Keratinocyte (primary cell): ENCODE measurements around the gene INS.

ENCODE experiments used
- EZH2 ChIP-seq: IDR thresholded peaks from one replicate; pipeline ENCODE4 v1.6.1; 2012; ENCODE audit warnings: inconsistent platforms, mild to moderate bottlenecking, low read length, moderate library complexity
- TF ChIP-seq, protein P1 (sequence below), 3 experiments: IDR thresholded peaks in 1 of 3; conservative IDR thresholded peaks in 1 of 3; optimal IDR thresholded peaks in 1 of 3; 2 replicates in 2 of 3; 3 replicates in 1 of 3; pipeline versions ENCODE3 to v1.5.1; 2011; ENCODE audit warnings: low read length in 3 of 3, mild to moderate bottlenecking in 3 of 3, moderate library complexity in 2 of 3, control low read depth in 1 of 3, inconsistent platforms in 1 of 3; ENCODE audit not compliant: insufficient read depth in 2 of 3; ENCODE audit errors: extremely low read depth in 1 of 3

DNA sequence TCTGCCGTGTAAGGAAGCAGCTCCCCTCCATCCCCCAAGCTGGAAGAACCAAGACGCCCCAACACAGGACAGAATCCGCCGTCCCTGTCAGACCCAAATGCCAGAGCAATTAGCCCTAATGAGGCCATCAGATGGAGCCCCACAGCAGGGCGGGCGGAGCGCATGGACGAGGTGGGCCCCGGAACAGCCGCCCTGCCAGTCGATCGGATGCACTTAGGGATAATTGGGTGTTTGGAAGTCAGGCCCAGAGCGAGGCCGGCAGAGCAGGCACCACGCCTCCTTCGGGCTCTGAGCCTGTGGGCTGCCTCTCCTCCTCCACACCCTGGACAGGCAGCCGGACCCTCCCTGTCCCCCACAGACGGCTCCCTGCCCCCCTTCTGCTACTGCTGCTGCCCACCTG is 16.1 kb upstream of the INS start:
- TF ChIP-seq, protein P1, sequence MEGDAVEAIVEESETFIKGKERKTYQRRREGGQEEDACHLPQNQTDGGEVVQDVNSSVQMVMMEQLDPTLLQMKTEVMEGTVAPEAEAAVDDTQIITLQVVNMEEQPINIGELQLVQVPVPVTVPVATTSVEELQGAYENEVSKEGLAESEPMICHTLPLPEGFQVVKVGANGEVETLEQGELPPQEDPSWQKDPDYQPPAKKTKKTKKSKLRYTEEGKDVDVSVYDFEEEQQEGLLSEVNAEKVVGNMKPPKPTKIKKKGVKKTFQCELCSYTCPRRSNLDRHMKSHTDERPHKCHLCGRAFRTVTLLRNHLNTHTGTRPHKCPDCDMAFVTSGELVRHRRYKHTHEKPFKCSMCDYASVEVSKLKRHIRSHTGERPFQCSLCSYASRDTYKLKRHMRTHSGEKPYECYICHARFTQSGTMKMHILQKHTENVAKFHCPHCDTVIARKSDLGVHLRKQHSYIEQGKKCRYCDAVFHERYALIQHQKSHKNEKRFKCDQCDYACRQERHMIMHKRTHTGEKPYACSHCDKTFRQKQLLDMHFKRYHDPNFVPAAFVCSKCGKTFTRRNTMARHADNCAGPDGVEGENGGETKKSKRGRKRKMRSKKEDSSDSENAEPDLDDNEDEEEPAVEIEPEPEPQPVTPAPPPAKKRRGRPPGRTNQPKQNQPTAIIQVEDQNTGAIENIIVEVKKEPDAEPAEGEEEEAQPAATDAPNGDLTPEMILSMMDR (optimal IDR thresholded peaks at IDR 0.05 in 1 of 3, IDR thresholded peaks at IDR 0.05 in 1 of 3, conservative IDR thresholded peaks at IDR 0.05 in 1 of 3; ENCODE audit: extremely low read depth in 1 of 3, insufficient read depth in 2 of 3, low read length in 3 of 3): no peak
- TF ChIP-seq EZH2: no peak
